Neural crest cell (in vitro differentiated cells): ENCODE results near the gene HSD3B2. TPM values are rescaled to one million over a fixed set of nuclear protein-coding genes. Genes with fewer than 3 reads are reported as not detected.

Source experiments
- DNase-seq: peaks from one replicate; pipeline ENCODE4 v3.0.0; 2021; ENCODE audit warnings: low read depth, mixed read lengths, low spot score
- H3K27ac Mint-ChIP-seq: one replicate; pipeline ENCODE4 v1.8.0; 2021; ENCODE audit warnings: mild to moderate bottlenecking, mixed read lengths; ENCODE audit not compliant: unreplicated experiment
- H3K27me3 Mint-ChIP-seq: 2 replicates; pipeline ENCODE4 v1.8.0; 2021; ENCODE audit warnings: low read depth, mild to moderate bottlenecking, mixed read lengths
- H3K36me3 Mint-ChIP-seq: 2 replicates; pipeline ENCODE4 v1.8.0; 2021; ENCODE audit warnings: low read depth, mild to moderate bottlenecking, mixed read lengths
- H3K4me1 Mint-ChIP-seq: 2 replicates; pipeline ENCODE4 v1.8.0; 2021; ENCODE audit warnings: mixed read lengths
- H3K4me3 Mint-ChIP-seq: one replicate; pipeline ENCODE4 v1.8.0; 2021; ENCODE audit warnings: mild to moderate bottlenecking, mixed read lengths
- H3K9me3 Mint-ChIP-seq: 2 replicates; pipeline ENCODE4 v1.8.0; 2021; ENCODE audit warnings: mixed read lengths
- CTCF ChIP-seq: fragments of 200-600 bp; sonication (generic); conservative IDR thresholded peaks from 2 replicates; pipeline ENCODE4 v1.5.0; 2021; ENCODE audit warnings: antibody characterized with exemption, mild to moderate bottlenecking
- long read RNA-seq: library from polyadenylated mRNA; unstranded; transcript quantifications from one replicate; pipeline ENCODE4 v2.0.0, GENCODE V29; 2020
- total RNA-seq: library from RNA; stranded (reverse); gene quantifications from 2 replicates; pipeline ENCODE4 v1.2.1, GENCODE V29; 2021

The HSD3B2 gene
- total RNA-seq, result not detected in 2 replicates
- long read RNA-seq, result 0 reads

DNA sequence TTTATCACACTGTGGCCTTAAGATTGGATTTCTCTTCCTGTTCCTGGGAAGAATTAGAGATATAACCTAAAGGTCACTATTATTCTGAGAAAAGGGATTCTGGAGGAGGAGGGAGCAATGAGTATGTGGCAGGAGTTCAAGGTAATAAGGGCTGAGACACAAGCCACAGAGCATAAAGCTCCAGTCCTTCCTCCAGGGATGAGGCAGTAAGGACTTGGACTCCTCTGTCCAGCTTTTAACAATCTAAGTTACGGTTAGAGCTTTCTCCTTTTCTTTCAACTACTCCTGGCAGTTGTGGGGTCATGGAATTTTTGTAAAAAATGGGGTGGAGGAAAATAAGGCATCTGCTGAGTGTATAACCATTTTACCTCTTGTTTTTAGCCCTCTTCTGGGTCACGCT is at the start of gene HSD3B2:
HSD3B2 (plus strand) TSS at position 201 of the 400 bp plus-strand sequence. CDS start 270 bp downstream, outside the sequence.
- H3K4me1 Mint-ChIP-seq, result no peaks in the 10 kb centered on the region
- H3K4me3 Mint-ChIP-seq, result no peak within 1 kb of the TSS
- H3K36me3 Mint-ChIP-seq, result peaks cover 4% of the 10 kb centered on the region
- H3K27me3 Mint-ChIP-seq, result no peaks in the 10 kb centered on the region
- no peak for TF ChIP-seq CTCF
- H3K9me3 Mint-ChIP-seq, result peaks cover 4% of the 10 kb centered on the region
- no peak for DNase-seq
- peak within 1 kb of the TSS; percentile 63 for H3K27ac Mint-ChIP-seq

- no peak overlapping the region for H3K4me3 Mint-ChIP-seq
- H3K4me1 Mint-ChIP-seq, result peaks cover 7% of the 10 kb centered on the region
- H3K27me3 Mint-ChIP-seq, result peaks cover 10% of the 10 kb centered on the region
- no peak for TF ChIP-seq CTCF
- no peak for DNase-seq
- no peaks in the 10 kb centered on the region for H3K36me3 Mint-ChIP-seq
- no peaks in the 10 kb centered on the region for H3K9me3 Mint-ChIP-seq
- H3K27ac Mint-ChIP-seq, result no peak overlapping the region
Measured at GRCh38 chr1:119366424-119366823, 48.5 kb upstream of the HSD3B2 start.

GRCh38 chr1:119367432-119368124 is 47.4 kb upstream of the HSD3B2 start:
- Mint-ChIP-seq H3K27me3 (peaks cover 10% of the 10 kb centered on the region), H3K36me3 (no peaks in the 10 kb centered on the region), H3K4me1 (peaks cover 6% of the 10 kb centered on the region), H3K27ac (no peak overlapping the region), H3K4me3 (no peak overlapping the region), H3K9me3 (no peaks in the 10 kb centered on the region)
- TF ChIP-seq CTCF, result peak; percentile 90
- DNase-seq, result no peak

- no peak within 1 kb of the TSS for H3K4me3 Mint-ChIP-seq
- DNase-seq, result no peak
- H3K36me3 Mint-ChIP-seq, result no peaks in the 10 kb centered on the region
- no peak within 1 kb of the TSS for H3K27ac Mint-ChIP-seq
- no peaks in the 10 kb centered on the region for H3K9me3 Mint-ChIP-seq
- H3K4me1 Mint-ChIP-seq, result no peaks in the 10 kb centered on the region
- TF ChIP-seq CTCF, result no peak
- peaks cover 10% of the 10 kb centered on the region for H3K27me3 Mint-ChIP-seq
Measured at GRCh38 chr1:119368554-119368953, 46.4 kb upstream of the HSD3B2 start, which contains the start of gene HAO2. Gene HAO2 (plus strand): TSS chr1:119368785. CDS start chr1:119381086, 12,301 bp downstream.

- no peaks in the 10 kb centered on the region for H3K9me3 Mint-ChIP-seq
- H3K36me3 Mint-ChIP-seq, result no peaks in the 10 kb centered on the region
- no peak overlapping the region for H3K4me3 Mint-ChIP-seq
Measured at GRCh38 chr1:119370748-119371147, 44.2 kb upstream of the HSD3B2 start.

More at GRCh38 chr1:119370748-119371147, 44.2 kb upstream of the HSD3B2 start:
- TF ChIP-seq CTCF, result no peak
- Mint-ChIP-seq H3K4me1 (no peaks in the 10 kb centered on the region), H3K27ac (no peak overlapping the region), H3K27me3 (peaks cover 13% of the 10 kb centered on the region)
- no peak for DNase-seq
